PC-9 (cell line): ENCODE results near the gene C11orf52.

ENCODE experiments used
- CTCF ChIP-seq: fragments of 200-600 bp; sonication (generic); conservative IDR thresholded peaks from 2 replicates; pipeline ENCODE4 v1.6.1; 2017; ENCODE audit warnings: mixed run types, antibody characterized with exemption, mild to moderate bottlenecking, moderate library complexity
- EZH2 ChIP-seq: fragments of 200-600 bp; sonication (generic); IDR thresholded peaks from 2 replicates; pipeline ENCODE4 v1.8.0; 2017; ENCODE audit warnings: antibody characterized with exemption, low read depth

- TF ChIP-seq CTCF (no peak), EZH2 (no peak)
Observed at GRCh38 chr11:111937461-111937769, 18.7 kb downstream of the C11orf52 start.
